Upper lobe of left lung (tissue), 4 donors: ENCODE data around the gene DIAPH1.

ENCODE experiments used
- CTCF ChIP-seq, 6 experiments: fragments of 450-650 bp in 4 of 6; fragments of 200-600 bp in 2 of 6; sonication (generic) in 2 of 6; IDR thresholded peaks; one replicate each; pipeline ENCODE4 v1.5.1; 2016 to 2019; ENCODE audit warnings: antibody characterized with exemption in 6 of 6
- POLR2AphosphoS5 ChIP-seq, 2 donors: sonication (generic); formaldehyde crosslinking; IDR thresholded peaks; one replicate each; pipeline ENCODE4 v1.5.1; 2017; ENCODE audit warnings: antibody characterized with exemption in 2 of 2

GRCh38 chr5:141637767-141638419, 19.1 kb upstream of the DIAPH1 start:
- TF ChIP-seq POLR2AphosphoS5 (IDR thresholded peaks at IDR 0.05): no peak
- TF ChIP-seq CTCF (IDR thresholded peaks at IDR 0.05): peak in 4 of 6 experiments; percentile 23 to 55 (median 41)
